Activated CD4-positive, alpha-beta T cell treated with anti-CD3 and anti-CD28 coated beads for 36 hours (primary cell): ENCODE results near the gene SHISA5. TPM values are rescaled to one million over a fixed set of nuclear protein-coding genes. Genes with fewer than 3 reads are reported as not detected.
A peak's percentile ranks its signal among the peaks of the same experiment; 100 is the strongest.
"Not testable (repeated sequence)": the region's sequence is repeated elsewhere in the genome, so short reads cannot be mapped to it uniquely, and the experiment has no call there.

Source experiments
- ATAC-seq: fragments of 200-7000 bp; cut with Tn5 transposase; one replicate; pipeline ENCODE4 v1.10.0; 2021; ENCODE audit warnings: mild to moderate bottlenecking, moderate library complexity
- CTCF ChIA-PET: fragments of 350-600 bp; sonication (Branson Sonifier 250); formaldehyde crosslinking; loops from one replicate; lab custom pipeline; 2021; ENCODE audit warnings: antibody characterized with exemption; lab: Charles Lee
- POLR2A ChIA-PET: fragments of 350-600 bp; sonication (Branson Sonifier 250); formaldehyde crosslinking; loops from one replicate; lab custom pipeline; 2021; ENCODE audit warnings: antibody characterized with exemption, inconsistent platforms; lab: Charles Lee
- DNase-seq: peaks from one replicate; pipeline ENCODE4 v3.0.0-alpha.2; 2020
- H3K27ac Mint-ChIP-seq: one replicate; pipeline ENCODE4 v1.8.0; 2021; ENCODE audit warnings: mixed read lengths
- H3K27me3 Mint-ChIP-seq: one replicate; pipeline ENCODE4 v1.8.0; 2021; ENCODE audit warnings: mixed read lengths
- H3K36me3 Mint-ChIP-seq: one replicate; pipeline ENCODE4 v1.8.0; 2021; ENCODE audit warnings: low read depth, mixed read lengths
- H3K4me1 Mint-ChIP-seq: one replicate; pipeline ENCODE4 v1.8.0; 2021; ENCODE audit warnings: mixed read lengths
- H3K4me3 Mint-ChIP-seq: one replicate; pipeline ENCODE4 v1.8.0; 2021; ENCODE audit warnings: mild to moderate bottlenecking, moderate library complexity, mixed read lengths
- H3K9me3 Mint-ChIP-seq: one replicate; pipeline ENCODE4 v1.8.0; 2021; ENCODE audit warnings: low read depth, mixed read lengths
- intact Hi-C, 2 experiments: fragments of 100-400 bp; cut with DNase I in 1 of 2; cut with micrococcal nuclease in 1 of 2; formaldehyde crosslinking; loops; one replicate each; pipeline versions ENCODE4 v1.14.2 to v1.15.1; 2022 to 2024; cut with DNase I, micrococcal nuclease
- total RNA-seq, 2 experiments: library from RNA; stranded (reverse); gene quantifications; one replicate each; pipeline ENCODE4 v1.2.3, GENCODE V29; 2021

Gene SHISA5
- total RNA-seq, 2 experiments from 2014 or later: 52.9 to 68.8 TPM

DNA sequence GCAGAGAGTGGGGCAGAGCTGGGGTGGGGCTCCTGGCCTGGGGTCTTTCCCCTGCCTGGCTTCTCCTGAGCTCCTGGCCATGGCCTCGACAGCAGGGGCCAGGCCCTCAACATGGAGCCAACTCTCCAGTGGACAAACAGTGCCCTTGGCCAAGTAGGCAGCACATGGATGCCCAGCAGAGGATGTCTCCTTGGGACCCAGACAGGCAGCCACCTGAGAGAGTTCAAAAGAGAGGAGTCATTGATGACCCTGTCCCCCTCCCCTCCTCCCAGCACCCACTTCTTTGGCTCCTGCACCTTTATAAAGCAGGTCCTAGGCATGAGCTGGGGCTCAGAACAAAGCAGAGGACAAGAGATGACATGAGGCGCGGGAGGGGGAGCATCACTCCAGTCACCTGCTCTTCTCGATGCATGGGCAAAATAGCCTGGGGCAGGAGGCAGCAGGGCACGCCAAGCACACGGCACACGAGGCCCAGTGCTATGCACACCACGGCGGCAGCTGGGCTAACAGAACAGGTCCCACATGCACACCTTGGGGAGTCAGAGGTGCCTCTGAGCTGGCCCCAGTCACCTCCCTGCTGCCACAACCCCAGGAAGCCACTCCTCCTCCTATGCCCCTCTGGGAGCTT, 27.4 kb downstream of the SHISA5 start:
- Mint-ChIP-seq H3K4me3 (no peak overlapping the region), H3K27ac (peak overlapping the region; percentile 19), H3K36me3 (peaks cover 6% of the 10 kb centered on the region), H3K27me3 (no peaks in the 10 kb centered on the region), H3K4me1 (peaks cover 39% of the 10 kb centered on the region), H3K9me3 (no peaks in the 10 kb centered on the region)
- CTCF ChIA-PET: interaction anchor here (0.7 kb wide), 2 partner anchors 45 to 512 kb away, joined by 3 read pairs; no protein-coding TSS in a partner anchor
- ATAC-seq (no peak), DNase-seq (no peak)
- POLR2A ChIA-PET: interaction anchor here (0.5 to 0.6 kb wide), 2 partner anchors 511 to 697 kb away, joined by 3 to 8 read pairs; no protein-coding TSS in a partner anchor
- intact Hi-C loops: no loop called here

DNA sequence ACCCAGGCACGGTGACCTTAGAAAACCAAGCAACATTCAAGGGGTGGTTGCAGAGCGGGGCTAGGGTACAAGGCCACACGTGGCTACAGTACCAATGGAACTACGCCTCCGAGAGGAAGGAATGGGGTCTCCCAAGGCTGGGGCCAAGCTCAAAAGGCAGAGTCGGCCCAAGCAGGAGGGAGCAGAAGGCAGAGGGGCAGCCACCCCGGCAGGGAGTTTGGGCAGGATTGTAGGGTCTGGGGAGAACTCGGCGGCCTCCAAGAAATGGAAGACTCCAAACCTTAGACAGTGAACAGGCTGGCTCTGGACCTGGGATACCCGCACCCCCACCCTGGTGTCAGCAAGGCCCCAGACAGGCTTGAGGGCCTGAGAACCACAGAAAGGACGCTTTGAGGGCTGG, 28.8 kb downstream of the SHISA5 start:
- DNase-seq: no peak
- Mint-ChIP-seq H3K4me1 (peaks cover 46% of the 10 kb centered on the region), H3K27ac (peak overlapping the region; percentile 77), H3K4me3 (no peak overlapping the region), H3K36me3 (peaks cover 6% of the 10 kb centered on the region), H3K27me3 (no peaks in the 10 kb centered on the region), H3K9me3 (no peaks in the 10 kb centered on the region)
- ChIA-PET POLR2A (no interaction called here), CTCF (interaction anchor here (4.2 kb wide), 1 partner anchor 83 kb away, joined by 24 read pairs; the partner anchor contains the start of gene PFKFB4)
- ATAC-seq: no peak
- intact Hi-C loops: no loop called here

DNA sequence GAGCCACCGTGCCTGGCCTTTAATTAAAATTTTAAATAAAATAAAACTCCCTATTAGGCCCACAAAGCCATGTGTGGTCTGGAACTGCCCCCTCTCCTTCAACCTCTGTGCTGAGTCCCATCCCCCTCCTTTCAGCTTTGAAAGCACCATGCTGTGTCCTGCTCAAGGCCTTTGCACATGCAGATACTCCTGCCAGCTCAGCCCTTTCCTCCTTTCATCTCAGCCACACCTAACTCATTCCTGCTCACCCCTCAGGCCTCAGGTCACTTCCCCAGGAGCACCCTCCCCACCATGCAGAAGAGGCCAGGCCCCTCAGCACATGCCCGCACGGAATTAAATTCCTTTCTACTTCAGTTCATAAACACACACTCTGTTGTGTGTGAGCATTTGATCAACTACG, 29.4 kb downstream of the SHISA5 start:
- ATAC-seq (no peak), DNase-seq (no peak)
- POLR2A ChIA-PET: no interaction called here
- CTCF ChIA-PET: interaction anchor here (1.2 to 4.2 kb wide), 3 partner anchors 39 to 83 kb away, joined by 3 to 24 read pairs (median 24); partner anchors contain the start of gene PFKFB4
- no peaks in the 10 kb centered on the region for H3K27me3 Mint-ChIP-seq
- no peaks in the 10 kb centered on the region for H3K9me3 Mint-ChIP-seq
- H3K4me3 Mint-ChIP-seq: no peak overlapping the region
- H3K4me1 Mint-ChIP-seq: peaks cover 49% of the 10 kb centered on the region
- intact Hi-C loops: loop anchor here in 1 of 2 experiments (5.0 kb wide), 3 partner anchors 533 to 1092 kb away; partner anchors contain the start of genes PTPN23, SMARCC1 and WDR6
- peak overlapping the region; percentile 77 for H3K27ac Mint-ChIP-seq
- H3K36me3 Mint-ChIP-seq: peaks cover 8% of the 10 kb centered on the region

DNA sequence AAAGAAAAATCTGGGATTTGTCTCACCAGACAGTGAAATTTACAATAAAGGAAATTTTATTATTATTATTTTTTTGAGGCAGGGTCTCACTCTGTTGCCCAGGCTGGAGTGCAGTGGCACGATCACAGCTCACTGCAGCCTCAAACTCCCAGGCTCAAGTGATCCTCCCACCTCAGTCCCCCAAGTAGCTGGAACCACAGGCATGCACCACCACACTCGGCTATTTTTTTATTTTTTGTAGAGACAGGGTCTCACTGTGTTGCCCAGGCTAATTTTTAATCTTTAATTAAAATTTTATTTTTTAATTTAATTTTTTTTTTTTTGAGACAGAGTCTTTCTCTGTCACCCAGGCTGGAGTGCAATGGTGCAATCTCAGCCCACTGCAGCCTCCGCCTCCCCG, 29.9 kb downstream of the SHISA5 start:
- H3K27me3 Mint-ChIP-seq, ATAC-seq, H3K4me3 Mint-ChIP-seq, POLR2A ChIA-PET, DNase-seq, H3K9me3 Mint-ChIP-seq: not testable (repeated sequence)
- peaks cover 12% of the 10 kb centered on the region for H3K36me3 Mint-ChIP-seq
- H3K27ac Mint-ChIP-seq: peak overlapping the region; percentile 93
- CTCF ChIA-PET: interaction anchor here (0.7 to 4.2 kb wide), 13 partner anchors 11 to 205 kb away, joined by 3 to 24 read pairs (median 3); partner anchors contain the start of genes ATRIP, PFKFB4 and SLC26A6
- H3K4me1 Mint-ChIP-seq: peaks cover 49% of the 10 kb centered on the region
- intact Hi-C loops: loop anchor here in 1 of 2 experiments (5.0 kb wide), 3 partner anchors 533 to 1092 kb away; partner anchors contain the start of genes PTPN23, SMARCC1 and WDR6

DNA sequence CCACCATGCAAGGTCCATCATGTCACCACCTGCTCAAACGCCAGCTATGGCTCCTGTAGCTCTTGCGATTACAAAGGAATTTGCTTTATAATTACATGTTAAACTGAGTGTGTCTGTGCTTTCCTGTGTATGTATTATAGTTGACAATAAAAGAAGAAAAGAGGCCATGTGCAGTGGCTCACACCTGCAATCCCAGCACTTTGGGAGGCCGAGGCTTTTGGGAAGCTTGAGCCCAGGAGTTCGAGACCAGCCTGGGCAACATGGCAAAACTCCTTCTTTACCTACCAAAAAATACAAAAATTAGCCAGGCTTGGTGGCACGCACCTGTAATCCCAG, 30.4 kb downstream of the SHISA5 start:
- intact Hi-C loops: loop anchor here (1.0 to 5.0 kb wide), 14 partner anchors 27 to 1091 kb away; partner anchors contain the start of genes ATRIP (in 2 of the 2), ARIH2 (in 1 of the 2), CCDC51 (in 1 of the 2) and CDC25A (in 1 of the 2)
- Mint-ChIP-seq H3K9me3 (no peaks in the 10 kb centered on the region), H3K36me3 (peaks cover 17% of the 10 kb centered on the region), H3K27me3 (no peaks in the 10 kb centered on the region), H3K4me1 (peaks cover 49% of the 10 kb centered on the region), H3K4me3 (peak overlapping the region; percentile 74), H3K27ac (peak overlapping the region; percentile 93)
- POLR2A ChIA-PET: interaction anchor here (0.9 to 1.2 kb wide), 6 partner anchors 27 to 533 kb away, joined by 3 to 6 read pairs (median 4); partner anchors contain the start of genes ATRIP, UQCRC1 and WDR6
- ATAC-seq (no peak), DNase-seq (no peak)
- CTCF ChIA-PET: interaction anchor here (0.6 to 4.2 kb wide), 16 partner anchors 10 to 205 kb away, joined by 3 to 24 read pairs (median 3); partner anchors contain the start of genes ATRIP, PFKFB4 and SLC26A6

DNA sequence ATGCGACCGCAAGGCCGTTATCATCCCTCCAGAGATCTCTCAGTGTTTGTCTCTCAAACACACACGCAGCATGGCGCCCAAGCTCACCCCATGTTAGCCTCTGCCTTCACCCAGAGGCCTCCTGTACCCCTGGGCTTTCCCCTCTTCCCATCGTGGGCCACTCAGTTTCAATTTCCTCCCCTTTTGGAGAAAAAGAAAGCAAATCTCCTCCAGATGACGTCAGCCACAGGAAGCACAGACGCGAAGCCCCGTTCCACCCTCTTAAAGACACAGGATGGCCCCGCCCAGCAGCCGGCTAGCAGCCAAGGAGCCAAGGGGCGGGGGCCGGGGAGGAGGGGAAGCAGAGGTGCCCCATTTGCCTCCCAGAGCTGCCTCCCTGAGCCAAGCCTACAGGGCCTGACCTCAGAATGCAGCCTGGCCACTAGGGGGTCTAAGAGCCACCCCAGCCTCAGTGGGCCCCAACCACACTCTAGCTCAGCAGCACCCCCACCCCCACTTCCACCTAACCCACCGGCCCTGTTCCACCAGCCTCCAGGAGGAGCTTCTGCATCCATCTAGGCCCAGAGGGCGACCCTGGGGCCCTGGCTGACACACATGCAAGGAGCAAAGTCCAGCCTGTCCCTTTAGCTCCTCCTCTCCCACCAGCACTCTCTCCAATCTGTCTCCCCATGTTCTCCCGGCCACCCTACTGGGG, 30.9 kb downstream of the SHISA5 start:
- Mint-ChIP-seq H3K4me3 (peak overlapping the region; percentile 74), H3K4me1 (peaks cover 49% of the 10 kb centered on the region), H3K27me3 (no peaks in the 10 kb centered on the region), H3K9me3 (no peaks in the 10 kb centered on the region), H3K27ac (peak overlapping the region; percentile 93), H3K36me3 (peaks cover 19% of the 10 kb centered on the region)
- POLR2A ChIA-PET: interaction anchor here (0.5 to 1.2 kb wide), 11 partner anchors 27 to 621 kb away, joined by 3 to 6 read pairs (median 3); partner anchors contain the start of genes ATRIP, CCDC51, DALRD3 and TMA7
- DNase-seq (peak; percentile 99), ATAC-seq (peak; percentile 90)
- intact Hi-C loops: loop anchor here (1.0 to 5.0 kb wide), 14 partner anchors 26 to 1091 kb away; partner anchors contain the start of genes ATRIP (in 2 of the 2), ARIH2 (in 1 of the 2), CCDC51 (in 1 of the 2) and CDC25A (in 1 of the 2)
- CTCF ChIA-PET: interaction anchor here (0.6 to 4.2 kb wide), 16 partner anchors 10 to 204 kb away, joined by 3 to 24 read pairs (median 3); partner anchors contain the start of genes ATRIP, PFKFB4 and SLC26A6

DNA sequence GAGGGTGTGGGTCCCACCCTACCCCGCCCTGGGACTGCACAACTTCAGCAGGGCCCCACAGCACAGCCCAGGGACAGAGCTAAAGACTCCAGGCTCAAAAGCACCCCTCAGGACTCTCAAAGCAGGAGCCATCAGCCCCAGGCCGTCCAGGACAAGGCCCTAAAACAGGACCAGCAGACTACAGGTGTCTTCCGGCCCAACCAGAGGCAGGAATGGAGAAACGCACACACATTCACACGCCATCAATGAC, 31.4 kb downstream of the SHISA5 start:
- peak; percentile 30 for ATAC-seq
- ChIA-PET CTCF (interaction anchor here (0.7 to 4.2 kb wide), 8 partner anchors 12 to 86 kb away, joined by 3 to 24 read pairs (median 4); partner anchors contain the start of genes ATRIP and PFKFB4), POLR2A (interaction anchor here (0.5 to 1.2 kb wide), 9 partner anchors 33 to 546 kb away, joined by 3 to 6 read pairs (median 4); partner anchors contain the start of genes CCDC51, DALRD3, TMA7 and WDR6)
- Mint-ChIP-seq H3K36me3 (peaks cover 22% of the 10 kb centered on the region), H3K27me3 (no peaks in the 10 kb centered on the region), H3K4me3 (peak overlapping the region; percentile 74), H3K4me1 (peaks cover 49% of the 10 kb centered on the region), H3K27ac (peak overlapping the region; percentile 93), H3K9me3 (no peaks in the 10 kb centered on the region)
- no peak for DNase-seq
- intact Hi-C loops: loop anchor here (2.0 to 5.0 kb wide), 5 partner anchors 26 to 1090 kb away; partner anchors contain the start of genes ATRIP (in 1 of the 2), PTPN23 (in 1 of the 2), SMARCC1 (in 1 of the 2) and WDR6 (in 1 of the 2)

DNA sequence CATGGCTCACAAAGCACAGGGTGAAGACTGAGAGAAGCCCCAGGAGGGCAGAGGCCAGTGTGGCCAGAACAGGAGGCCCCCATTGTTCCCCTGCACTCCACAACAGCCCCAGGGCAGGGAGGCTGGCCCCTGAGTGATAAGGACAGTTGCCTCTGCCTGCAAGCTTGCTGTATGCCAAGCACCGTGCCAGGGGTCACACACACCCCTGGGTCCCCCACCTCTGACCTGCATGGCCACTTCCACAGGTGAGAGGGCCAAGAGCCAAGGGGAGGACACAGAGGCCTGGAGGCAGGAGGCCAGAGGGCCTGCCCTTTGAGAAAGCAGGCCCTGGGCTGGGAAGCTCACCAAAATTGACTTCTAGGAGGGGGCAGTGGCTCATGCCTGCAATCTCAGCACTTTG, 33.7 kb downstream of the SHISA5 start:
- DNase-seq: no peak
- intact Hi-C loops: loop anchor here in 1 of 2 experiments (5.0 kb wide), 3 partner anchors 537 to 1088 kb away; partner anchors contain the start of genes PTPN23, SMARCC1 and WDR6
- H3K9me3 Mint-ChIP-seq: no peaks in the 10 kb centered on the region
- no peaks in the 10 kb centered on the region for H3K27me3 Mint-ChIP-seq
- peaks cover 44% of the 10 kb centered on the region for H3K36me3 Mint-ChIP-seq
- H3K4me1 Mint-ChIP-seq: peaks cover 60% of the 10 kb centered on the region
- ChIA-PET CTCF (interaction anchor here (0.9 to 1.6 kb wide), 2 partner anchors 31 to 35 kb away, joined by 3 to 6 read pairs; no protein-coding TSS in a partner anchor), POLR2A (interaction anchor here (1.0 kb wide), 1 partner anchor 87 kb away, joined by 4 read pairs; the partner anchor contains the start of gene PFKFB4)
- no peak for ATAC-seq
- peak overlapping the region; percentile 20 for H3K4me3 Mint-ChIP-seq
- H3K27ac Mint-ChIP-seq: peak overlapping the region; percentile 90

DNA sequence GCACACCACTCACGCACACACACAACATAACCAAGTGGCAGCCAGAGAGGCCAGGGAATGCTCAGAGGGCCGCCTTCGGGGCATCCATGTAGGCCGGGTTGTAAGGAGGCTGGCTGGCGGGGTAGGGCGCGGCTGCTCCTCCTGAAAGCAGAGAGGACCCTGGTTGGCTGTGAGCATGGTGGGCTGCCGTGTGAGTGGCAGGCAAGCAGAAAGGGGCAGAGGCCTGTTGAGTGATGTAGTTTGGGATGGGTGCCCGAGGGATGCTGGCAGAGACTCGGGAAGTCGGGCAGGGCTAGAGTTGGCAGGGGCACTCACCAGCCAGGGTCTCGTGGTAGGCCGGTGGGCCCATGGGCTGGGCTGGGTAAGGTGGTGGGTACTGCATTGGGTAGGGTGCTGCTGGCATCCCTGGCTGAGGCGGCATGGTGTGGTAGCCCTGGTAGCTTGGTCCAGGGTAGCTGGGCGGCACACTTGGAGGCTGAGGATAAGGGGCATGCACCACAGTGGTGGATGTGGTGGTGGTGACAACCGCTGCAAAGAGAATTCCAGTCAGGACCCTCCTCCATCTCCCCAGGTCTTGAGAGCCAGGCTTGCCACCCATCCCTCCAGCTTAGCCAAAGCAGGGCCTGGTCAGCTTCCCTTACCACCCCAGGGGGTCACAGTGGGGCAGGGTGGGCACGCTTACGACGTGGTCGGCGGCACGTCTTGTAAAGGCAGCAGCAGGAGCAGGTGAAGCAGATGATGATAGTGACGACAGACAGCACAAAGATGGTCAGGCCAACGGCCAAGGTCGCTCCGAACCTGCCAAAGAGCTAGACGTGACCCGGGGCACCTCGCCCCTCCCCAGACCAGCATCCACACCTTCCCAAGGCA, 34.7 kb downstream of the SHISA5 start:
- intact Hi-C loops: loop anchor here in 1 of 2 experiments (5.0 kb wide), 1 partner anchor 78 kb away; no protein-coding TSS in a partner anchor
- H3K36me3 Mint-ChIP-seq: peaks cover 44% of the 10 kb centered on the region
- ChIA-PET POLR2A (interaction anchor here (0.6 kb wide), 1 partner anchor 142 kb away, joined by 6 read pairs; no protein-coding TSS in a partner anchor), CTCF (interaction anchor here (0.6 to 1.6 kb wide), 3 partner anchors 34 to 398 kb away, joined by 3 to 6 read pairs (median 3); no protein-coding TSS in a partner anchor)
- no peaks in the 10 kb centered on the region for H3K9me3 Mint-ChIP-seq
- DNase-seq (no peak), ATAC-seq (no peak)
- H3K4me1 Mint-ChIP-seq: peaks cover 58% of the 10 kb centered on the region
- no peaks in the 10 kb centered on the region for H3K27me3 Mint-ChIP-seq
- H3K27ac Mint-ChIP-seq: peak overlapping the region; percentile 96
- peak overlapping the region; percentile 93 for H3K4me3 Mint-ChIP-seq
